Purkinje cell (primary cell): ENCODE data around the gene KRTAP19-2. TPM values are rescaled to one million over a fixed set of nuclear protein-coding genes. Genes with fewer than 3 reads are reported as not detected.

Experiments
- polyA plus RNA-seq: library from polyadenylated mRNA; unstranded; fragments of >200 nt; fragmentation: Nextera tagmentation; gene quantifications from 2 replicates; pipeline ENCODE4 v1.2.1, GENCODE V29; 2014

Gene KRTAP19-2, protein sequence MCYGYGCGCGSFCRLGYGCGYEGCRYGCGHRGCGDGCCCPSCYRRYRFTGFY
- polyA plus RNA-seq = not detected in 2 replicates

GRCh38 chr21:30487336-30487735, at the start of gene KRTAP19-2:
TSS of gene KRTAP19-2 (minus strand) at chr21:30487436. CDS start at chr21:30487348, 88 bp downstream.

DNA sequence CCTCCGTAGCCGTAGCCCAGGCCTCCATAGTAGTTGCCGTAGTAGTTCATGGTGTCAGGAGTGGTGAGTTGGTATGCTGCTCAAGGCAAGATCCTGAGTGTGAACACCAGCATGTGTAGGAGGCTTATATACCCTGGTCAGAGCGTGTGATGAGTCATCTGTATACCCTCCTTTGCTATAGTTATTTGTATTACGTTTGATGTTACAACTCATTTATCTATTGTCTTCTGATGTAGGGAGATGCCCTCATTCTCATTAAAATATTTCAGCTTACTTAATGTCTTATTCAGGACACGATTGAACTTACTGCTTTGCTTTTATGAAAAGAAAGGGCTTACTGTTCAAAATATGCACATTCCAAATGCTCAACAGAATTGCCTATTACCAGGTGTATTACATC, 14.8 kb upstream of the KRTAP19-2 start, which contains the start of gene KRTAP19-5:
KRTAP19-5 (minus strand) TSS at position 101 of the 400 bp plus-strand sequence; CDS start at position 50, 51 bp downstream.

GRCh38 chr21:30497065-30497464, 9.8 kb upstream of the KRTAP19-2 start, which contains the start of gene KRTAP19-4:
TSS of gene KRTAP19-4 (minus strand) at chr21:30497165. CDS start at chr21:30497110, 55 bp downstream.

GRCh38 chr21:30491963-30492428, 4.8 kb upstream of the KRTAP19-2 start, which contains the start of gene KRTAP19-3:
TSS of gene KRTAP19-3 (minus strand) at chr21:30492013. CDS start at chr21:30491957, 56 bp downstream.

GRCh38 chr21:30480145-30480544, 7.1 kb downstream of the KRTAP19-2 start, which contains the start of gene KRTAP19-1:
TSS of gene KRTAP19-1 (minus strand) at chr21:30480367. CDS start at chr21:30480317, 50 bp downstream.

DNA sequence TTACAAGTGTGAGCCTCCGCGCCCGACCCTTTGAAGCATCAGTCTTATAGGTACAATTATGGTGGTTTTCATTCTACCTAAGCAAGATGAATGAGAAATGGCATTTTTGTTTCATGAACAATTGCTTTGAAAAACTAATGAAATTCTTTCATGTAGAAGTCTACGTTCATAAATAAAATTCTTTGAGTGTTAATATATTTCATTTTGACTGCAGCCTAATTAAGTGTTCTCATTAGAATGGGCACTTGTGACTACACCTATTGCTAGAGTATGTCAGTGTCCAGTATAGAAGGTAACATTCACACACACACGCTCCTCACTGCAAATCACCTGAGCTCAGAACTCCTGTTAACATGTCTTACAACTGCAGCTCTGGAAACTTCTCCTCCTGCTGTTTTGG, 47.3 kb downstream of the KRTAP19-2 start, which contains the start of gene KRTAP15-1:
KRTAP15-1 (plus strand) TSS at position 301 of the 400 bp plus-strand sequence; CDS start at position 354, 53 bp downstream.

Other genes starting within 250 kb of the KRTAP19-2 start
- not detected in 2 replicates for gene KRTAP24-1, start 204.5 kb downstream of the KRTAP19-2 start, polyA plus RNA-seq
- not detected in 2 replicates for gene KRTAP25-1, start 197.9 kb downstream of the KRTAP19-2 start, polyA plus RNA-seq
- gene KRTAP26-1, start 167.1 kb downstream of the KRTAP19-2 start, polyA plus RNA-seq = not detected in 2 replicates
- not detected in 2 replicates for gene KRTAP27-1, start 149.7 kb downstream of the KRTAP19-2 start, polyA plus RNA-seq
- not detected in 2 replicates for gene KRTAP23-1, start 138.8 kb downstream of the KRTAP19-2 start, polyA plus RNA-seq
- not detected in 2 replicates for gene KRTAP13-2, start 115.2 kb downstream of the KRTAP19-2 start, polyA plus RNA-seq
- gene KRTAP13-1, start 91.4 kb downstream of the KRTAP19-2 start, polyA plus RNA-seq = not detected in 2 replicates
- not detected in 2 replicates for gene KRTAP13-3, start 61.5 kb downstream of the KRTAP19-2 start, polyA plus RNA-seq
- gene KRTAP13-4, start 57.2 kb downstream of the KRTAP19-2 start, polyA plus RNA-seq = not detected in 2 replicates
- gene KRTAP15-1, start 47.2 kb downstream of the KRTAP19-2 start, polyA plus RNA-seq = not detected in 2 replicates
- not detected in 2 replicates for gene KRTAP19-1, start 7.1 kb downstream of the KRTAP19-2 start, polyA plus RNA-seq
- gene KRTAP19-3, start 4.6 kb upstream of the KRTAP19-2 start, polyA plus RNA-seq = not detected in 2 replicates
- not detected in 2 replicates for gene KRTAP19-4, start 9.7 kb upstream of the KRTAP19-2 start, polyA plus RNA-seq
- not detected in 2 replicates for gene KRTAP19-5, start 14.7 kb upstream of the KRTAP19-2 start, polyA plus RNA-seq
- gene KRTAP19-6, start 54.4 kb upstream of the KRTAP19-2 start, polyA plus RNA-seq = not detected in 2 replicates
- not detected in 2 replicates for gene KRTAP19-7, start 73.9 kb upstream of the KRTAP19-2 start, polyA plus RNA-seq
- not detected in 2 replicates for gene KRTAP22-2, start 103.0 kb upstream of the KRTAP19-2 start, polyA plus RNA-seq
- not detected in 2 replicates for gene KRTAP6-3, start 105.0 kb upstream of the KRTAP19-2 start, polyA plus RNA-seq
- not detected in 2 replicates for gene KRTAP6-2, start 111.5 kb upstream of the KRTAP19-2 start, polyA plus RNA-seq
- gene KRTAP22-1, start 113.7 kb upstream of the KRTAP19-2 start, polyA plus RNA-seq = not detected in 2 replicates
- not detected in 2 replicates for gene KRTAP6-1, start 126.5 kb upstream of the KRTAP19-2 start, polyA plus RNA-seq
- not detected in 2 replicates for gene KRTAP20-1, start 129.0 kb upstream of the KRTAP19-2 start, polyA plus RNA-seq
- gene KRTAP20-4, start 133.2 kb upstream of the KRTAP19-2 start, polyA plus RNA-seq = not detected in 2 replicates
- gene KRTAP20-2, start 147.8 kb upstream of the KRTAP19-2 start, polyA plus RNA-seq = not detected in 2 replicates
- gene KRTAP20-3, start 155.4 kb upstream of the KRTAP19-2 start, polyA plus RNA-seq = not detected in 2 replicates
- gene KRTAP21-3, start 231.3 kb upstream of the KRTAP19-2 start, polyA plus RNA-seq = not detected in 2 replicates